22Rv1 (cell line): ENCODE measurements around the gene KCNAB3.
A peak's percentile ranks its signal among the peaks of the same experiment; 100 is the strongest.

Experiments
- CTCF ChIP-seq: fragments of 450-650 bp; IDR thresholded peaks from 2 replicates; pipeline ENCODE4 v1.5.1; 2017; ENCODE audit warnings: mild to moderate bottlenecking
- ZFX ChIP-seq: fragments of 450-650 bp; IDR thresholded peaks from 2 replicates; pipeline ENCODE4 v1.6.1; 2017; ENCODE audit warnings: antibody characterized with exemption, borderline replicate concordance

GRCh38 chr17:7915611-7916384 lies 13.9 kb downstream of the KCNAB3 start, which contains the start of gene RNF227:
- 0 out of 2 replicates have a peak, but pooled peaks have one; percentile 17 for TF ChIP-seq CTCF
- TF ChIP-seq ZFX = no peak
